H1 (cell line): ENCODE measurements around the gene PPP1R15B. TPM values are rescaled to one million over a fixed set of nuclear protein-coding genes. Genes with fewer than 3 reads are reported as not detected.

Experiments
- CTCF ChIA-PET: fragments of 300-600 bp; sonication (Branson Sonifier 250); formaldehyde crosslinking; loops from one replicate; lab custom pipeline; 2021; ENCODE audit not compliant: partially characterized antibody; lab: Charles Lee
- POLR2A ChIA-PET: fragments of 300-600 bp; sonication (Branson Sonifier 250); formaldehyde crosslinking; loops from one replicate; lab custom pipeline; 2021; ENCODE audit warnings: inconsistent platforms; ENCODE audit not compliant: partially characterized antibody; lab: Charles Lee
- DNase-seq, 2 experiments: peaks; one replicate each; pipeline versions ENCODE4 v3.0.0 to v3.0.0-alpha.2; 2010 to 2022; ENCODE audit warnings: low spot score in 2 of 2, low read depth in 1 of 2, mixed read lengths in 1 of 2
- FAIRE-seq: peaks from 2 replicates; lab custom pipeline; 2011; peaks lifted over from hg19 to GRCh38; lab: Jason Lieb, UNC
- H2AFZ ChIP-seq: 2 replicates; pipeline ENCODE4 v1.8.1; 2012; ENCODE audit warnings: low read length, inconsistent platforms
- H2AK5ac ChIP-seq: 2 replicates; pipeline ENCODE4 v1.6.1; 2013; ENCODE audit warnings: low read depth, low read length
- H2BK120ac ChIP-seq: replicated peaks from 2 replicates; pipeline ENCODE3; 2013; ENCODE audit warnings: low read depth, low read length, inconsistent platforms
- H2BK12ac ChIP-seq: 2 replicates; pipeline ENCODE4 v1.6.1; 2013; ENCODE audit warnings: low read depth, low read length
- H2BK15ac ChIP-seq: 2 replicates; pipeline ENCODE4 v1.6.1; 2013; ENCODE audit warnings: low read length
- H2BK20ac ChIP-seq: 2 replicates; pipeline ENCODE4 v1.6.1; 2013; ENCODE audit warnings: low read length
- H2BK5ac ChIP-seq: 2 replicates; pipeline ENCODE4 v1.6.1; 2013; ENCODE audit warnings: low read depth, low read length
- H3K14ac ChIP-seq: 2 replicates; pipeline ENCODE4 v1.6.1; 2013; ENCODE audit warnings: inconsistent platforms; ENCODE audit not compliant: insufficient read length
- H3K18ac ChIP-seq: 2 replicates; pipeline ENCODE4 v1.6.1; 2013; ENCODE audit warnings: low read length; ENCODE audit errors: extremely low read depth
- H3K23ac ChIP-seq: 2 replicates; pipeline ENCODE4 v1.6.1; 2013; ENCODE audit warnings: inconsistent platforms; ENCODE audit not compliant: insufficient read length
- H3K23me2 ChIP-seq: 2 replicates; pipeline ENCODE4 v1.6.1; 2013; ENCODE audit warnings: low read depth, low read length
- H3K27ac ChIP-seq: 2 replicates; pipeline ENCODE4 v1.6.1; 2011; ENCODE audit warnings: low read depth, low read length, inconsistent platforms
- H3K27me3 ChIP-seq, 4 experiments: replicated peaks in 1 of 4; 1 replicate in 1 of 4; 2 replicates in 3 of 4; pipeline versions ENCODE4 v1.6.1 to v1.8.1; 2011 to 2013; ENCODE audit warnings: low read length in 3 of 4, mild to moderate bottlenecking in 3 of 4, inconsistent platforms in 2 of 4, mixed read lengths in 2 of 4, moderate library complexity in 1 of 4; ENCODE audit not compliant: control insufficient read depth in 3 of 4, insufficient read depth in 3 of 4; ENCODE audit errors: extremely low read depth in 1 of 4
- H3K36me3 ChIP-seq, 4 experiments: 2 replicates each; pipeline versions ENCODE4 v1.6.1 to v1.8.1; 2011 to 2013; ENCODE audit warnings: mild to moderate bottlenecking in 4 of 4, low read length in 3 of 4, moderate library complexity in 2 of 4, control low read depth in 1 of 4, inconsistent platforms in 1 of 4; ENCODE audit not compliant: insufficient read depth in 4 of 4, control insufficient read depth in 2 of 4
- H3K4ac ChIP-seq: replicated peaks from 2 replicates; pipeline ENCODE3; 2013; ENCODE audit warnings: low read length, low read depth, mixed read lengths, inconsistent platforms; ENCODE audit not compliant: insufficient read length
- H3K4me1 ChIP-seq, 4 experiments: replicated peaks in 1 of 4; 1 replicate in 1 of 4; 2 replicates in 3 of 4; pipeline versions ENCODE4 v1.6.1 to v1.8.1; 2011 to 2013; ENCODE audit warnings: low read length in 3 of 4, inconsistent platforms in 2 of 4, mixed read lengths in 1 of 4; ENCODE audit not compliant: insufficient read depth in 4 of 4, control insufficient read depth in 3 of 4
- H3K4me2 ChIP-seq, 2 experiments: 2 replicates each; pipeline versions ENCODE4 v1.6.1 to v1.8.1; 2011 to 2013; ENCODE audit warnings: low read depth in 2 of 2, low read length in 2 of 2, control low read depth in 1 of 2, inconsistent platforms in 1 of 2, mild to moderate bottlenecking in 1 of 2; ENCODE audit not compliant: insufficient read depth in 1 of 2
- H3K4me3 ChIP-seq, 4 experiments: fragments of 200-600, 300-600 bp in 1 of 4; sonication (generic), shearing (Covaris generic), sonication (Bioruptor Twin) in 1 of 4; 2 replicates each; pipeline versions ENCODE4 v1.5.1 to v1.8.1; 2011 to 2016; ENCODE audit warnings: low read length in 4 of 4, low read depth in 3 of 4, control low read depth in 2 of 4, inconsistent platforms in 2 of 4, mild to moderate bottlenecking in 2 of 4, mixed read lengths in 1 of 4, moderate library complexity in 1 of 4; ENCODE audit not compliant: insufficient read depth in 2 of 4; ENCODE audit errors: extremely low read depth in 1 of 4
- H3K56ac ChIP-seq: replicated peaks from 2 replicates; pipeline ENCODE3; 2013; ENCODE audit warnings: low read depth, mild to moderate bottlenecking, mixed read lengths, low read length, inconsistent platforms; ENCODE audit not compliant: insufficient read length
- H3K79me1 ChIP-seq: 2 replicates; pipeline ENCODE4 v1.6.1; 2013; ENCODE audit warnings: low read depth, low read length, control low read depth
- H3K79me2 ChIP-seq, 2 experiments: 2 replicates each; pipeline versions ENCODE4 v1.6.1 to v1.8.1; 2012 to 2013; ENCODE audit warnings: low read length in 2 of 2, mild to moderate bottlenecking in 2 of 2, inconsistent platforms in 1 of 2; ENCODE audit not compliant: insufficient read depth in 2 of 2, control insufficient read depth in 1 of 2
- H3K9ac ChIP-seq, 4 experiments: replicated peaks in 1 of 4; 1 replicate in 1 of 4; 2 replicates in 3 of 4; pipeline versions ENCODE4 v1.6.1 to v1.8.1; 2011 to 2013; ENCODE audit warnings: low read depth in 3 of 4, low read length in 3 of 4, control low read depth in 2 of 4, mild to moderate bottlenecking in 2 of 4, moderate library complexity in 2 of 4, inconsistent platforms in 1 of 4; ENCODE audit errors: extremely low read depth in 1 of 4
- H3K9me3 ChIP-seq, 2 experiments: 2 replicates each; pipeline versions ENCODE4 v1.6.1 to v1.8.1; 2012 to 2013; ENCODE audit warnings: mild to moderate bottlenecking in 2 of 2, moderate library complexity in 2 of 2, control low read depth in 1 of 2, inconsistent platforms in 1 of 2, low read depth in 1 of 2, low read length in 1 of 2, mixed read lengths in 1 of 2; ENCODE audit not compliant: insufficient read depth in 2 of 2
- H4K20me1 ChIP-seq, 2 experiments: replicated peaks in 1 of 2; 2 replicates each; pipeline versions ENCODE3 to v1.8.1; 2011 to 2013; ENCODE audit warnings: inconsistent platforms in 2 of 2, low read length in 2 of 2, mild to moderate bottlenecking in 1 of 2; ENCODE audit not compliant: insufficient read depth in 2 of 2, control insufficient read depth in 1 of 2
- H4K5ac ChIP-seq: 2 replicates; pipeline ENCODE4 v1.6.1; 2013; ENCODE audit warnings: low read length, low read depth, mixed read lengths, inconsistent platforms; ENCODE audit not compliant: insufficient read length
- H4K8ac ChIP-seq: 2 replicates; pipeline ENCODE4 v1.8.0; 2013; ENCODE audit warnings: mild to moderate bottlenecking, moderate library complexity, low read length, inconsistent platforms; ENCODE audit not compliant: insufficient read depth; ENCODE audit errors: extremely low read depth
- H4K91ac ChIP-seq: replicated peaks from 2 replicates; pipeline ENCODE3; 2013; ENCODE audit warnings: low read length, mixed read lengths, inconsistent platforms; ENCODE audit not compliant: insufficient read length
- KDM4A ChIP-seq: IDR thresholded peaks from one replicate; pipeline ENCODE4 v1.7.1; 2012; ENCODE audit warnings: low read depth, mild to moderate bottlenecking, moderate library complexity, low read length, inconsistent platforms; ENCODE audit not compliant: severe bottlenecking
- SAP30 ChIP-seq: fragments of 300-600 bp; sonication (generic); IDR thresholded peaks from 2 replicates; pipeline ENCODE4 v1.7.1; 2012; ENCODE audit warnings: low read length, moderate library complexity, mild to moderate bottlenecking, inconsistent platforms; ENCODE audit not compliant: insufficient read depth, insufficient replicate concordance
- WGBS, 2 experiments: shearing (Covaris generic) in 1 of 2; methylation state at CpG; one replicate each; pipeline versions ENCODE4 v1.1.6 to v1.1.7; 2013 to 2015; ENCODE audit warnings: low lambda C conversion rate in 2 of 2, mixed read lengths in 2 of 2, inconsistent platforms in 1 of 2, low coverage in 1 of 2, missing lambda C conversion rate in 1 of 2; ENCODE audit not compliant: insufficient replicate concordance in 2 of 2, insufficient coverage in 1 of 2, insufficient read length in 1 of 2; ENCODE audit errors: extremely low coverage in 1 of 2, missing lambda C conversion rate in 1 of 2; 5-methylcytosine and 5-hydroxymethylcytosine counted together
- polyA plus RNA-seq, 7 experiments: library from polyadenylated mRNA; depleted of rRNA in 3 of 7; stranded (reverse) in 5 of 7; unstranded in 2 of 7; fragments of >200 nt in 5 of 7; fragments of 200-250 nt in 2 of 7; gene quantifications; 1 replicate in 5 of 7; 2 replicates in 1 of 7; 4 replicates in 1 of 7; pipeline versions ENCODE4 v1.2.1 to v1.2.3, GENCODE V29; 2011 to 2013; ENCODE audit warnings: missing spikeins in 2 of 7, mixed read lengths in 2 of 7
- total RNA-seq: library from RNA; stranded (reverse); fragmentation: NEBNext Ultra II Directional; extraction: Animal tissue kit (Norgen Biotek cat#: 25700); gene quantifications from 2 replicates; pipeline ENCODE4 v1.2.1, GENCODE V29; 2021
- TF ChIP-seq, protein P1 (sequence below): IDR thresholded peaks from 2 replicates; pipeline ENCODE4 v1.6.1; 2012; ENCODE audit warnings: inconsistent platforms

PPP1R15B gene
- total and polyA plus RNA-seq, 2 of the 8 experiments (the other 6 are each of a cell fraction or from before 2014, with no cell fraction given), result 14.4 to 72.2 TPM

- no peak overlapping the region for H2BK120ac ChIP-seq
- no peak overlapping the region for H3K23ac ChIP-seq
- POLR2A ChIA-PET, result no interaction called here
- no peaks in the 10 kb centered on the region for H3K9me3 ChIP-seq
- no peaks in the 10 kb centered on the region; the same call in 1 of the 2 replicates for H3K23me2 ChIP-seq
- FAIRE-seq (no peak), DNase-seq (no peak)
- TF ChIP-seq KDM4A (no peak), SAP30 (no peak)
- TF ChIP-seq, protein P1, sequence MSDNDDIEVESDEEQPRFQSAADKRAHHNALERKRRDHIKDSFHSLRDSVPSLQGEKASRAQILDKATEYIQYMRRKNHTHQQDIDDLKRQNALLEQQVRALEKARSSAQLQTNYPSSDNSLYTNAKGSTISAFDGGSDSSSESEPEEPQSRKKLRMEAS, result no peak
- H4K8ac ChIP-seq, result no peak overlapping the region
- H2AFZ ChIP-seq, result no peak overlapping the region
- H3K4me1 ChIP-seq, result 0 out of 7 replicates have a peak, but pooled peaks cover 0 to 2% (median 0%) of the 10 kb centered on the region in 4 experiments
- peaks cover 0 to 3% of the 10 kb centered on the region in 2 experiments for H4K20me1 ChIP-seq
- H2AK5ac ChIP-seq, result no peak overlapping the region
- no peaks in the 10 kb centered on the region for H3K27me3 ChIP-seq
- H3K4me2 ChIP-seq, result no peak overlapping the region
- CTCF ChIA-PET, result interaction anchor here (20.6 to 47.3 kb wide), 2 partner anchors 19 to 69 kb away, joined by 310 to 2124 read pairs; partner anchors contain the start of genes MDM4 and PIK3C2B
- no peak overlapping the region for H3K56ac ChIP-seq
- H3K4me3 ChIP-seq, result no peak overlapping the region
- H3K27ac ChIP-seq, result no peak overlapping the region
- no peak overlapping the region for H2BK20ac ChIP-seq
- H4K91ac ChIP-seq, result no peak overlapping the region
- no peaks in the 10 kb centered on the region for H3K79me1 ChIP-seq
- no peak overlapping the region for H3K9ac ChIP-seq
- H3K79me2 ChIP-seq, result no peaks in the 10 kb centered on the region
- H3K36me3 ChIP-seq, result peaks cover 0 to 8% (median 3%) of the 10 kb centered on the region in 4 experiments; a peak in 5 of 8 replicates
- H2BK12ac ChIP-seq, result no peak overlapping the region
- WGBS, 2 experiments, result 97% methylated on average over 2 of the region's 2 CpGs; no CpG with 5 or more reads in 1 of the 2 experiments
- H2BK5ac ChIP-seq, result no peak overlapping the region
- no peak overlapping the region for H3K18ac ChIP-seq
- H3K14ac ChIP-seq, result no peak overlapping the region
- H4K5ac ChIP-seq, result no peak overlapping the region
- H3K4ac ChIP-seq, result no peak overlapping the region
- H2BK15ac ChIP-seq, result no peak overlapping the region
These were observed 14.9 kb upstream of the PPP1R15B start for GRCh38 chr1:204426474-204426873.
